ENCODE measurements around the gene CASTOR2.
"Not testable (repeated sequence)": the region's sequence is repeated elsewhere in the genome, so short reads cannot be mapped to it uniquely, and the experiment has no call there.

The CASTOR2 gene

DNA sequence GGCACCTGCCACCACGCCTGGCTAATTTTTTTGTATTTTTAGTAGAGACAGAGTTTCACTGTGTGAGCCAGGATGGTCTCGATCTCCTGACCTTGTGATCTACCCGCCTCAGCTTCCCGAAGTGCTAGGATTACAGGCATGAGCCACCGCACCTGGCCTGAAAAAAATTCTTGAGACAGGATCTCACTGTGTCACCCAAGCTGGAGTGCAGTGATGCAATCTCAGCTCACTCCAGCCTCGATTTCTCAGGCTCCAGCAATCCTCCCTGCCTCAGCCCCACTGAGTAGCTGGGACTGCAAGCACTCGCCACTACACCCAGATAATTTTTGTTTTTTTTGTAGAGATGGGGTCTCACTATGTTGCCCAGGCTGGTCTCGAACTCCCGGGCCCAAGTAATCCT is 13.0 kb downstream of the CASTOR2 start:
- in situ Hi-C loops (cut with MboI; ENCODE audit: low pct_unique_long_range_greater_than_20kb, low sequenced_read_pairs, unreplicated experiment); DNase-seq (ENCODE audit: low spot score): not testable (repeated sequence)

- DNase-seq (ENCODE audit: low spot score); in situ Hi-C loops (cut with MboI; ENCODE audit: low pct_unique_long_range_greater_than_20kb, low sequenced_read_pairs, unreplicated experiment): not testable (repeated sequence)
Observed at GRCh38 chr7:74988436-74988835, 23.9 kb downstream of the CASTOR2 start.

- in situ Hi-C loops (cut with MboI; ENCODE audit: low pct_unique_long_range_greater_than_20kb, low sequenced_read_pairs, unreplicated experiment): no loop called here
- TF ChIP-seq CTCF (IDR thresholded peaks at IDR 0.05; ENCODE audit: extremely low read depth, insufficient read depth, missing control alignments): no peak
- DNase-seq (ENCODE audit: low spot score): no peak
Observed at GRCh38 chr7:74993121-74993520, 28.6 kb downstream of the CASTOR2 start.

- DNase-seq (ENCODE audit: low spot score); in situ Hi-C loops (cut with MboI; ENCODE audit: low pct_unique_long_range_greater_than_20kb, low sequenced_read_pairs, unreplicated experiment): not testable (repeated sequence)
Observed at GRCh38 chr7:74994869-74995543, 30.5 kb downstream of the CASTOR2 start.

DNA sequence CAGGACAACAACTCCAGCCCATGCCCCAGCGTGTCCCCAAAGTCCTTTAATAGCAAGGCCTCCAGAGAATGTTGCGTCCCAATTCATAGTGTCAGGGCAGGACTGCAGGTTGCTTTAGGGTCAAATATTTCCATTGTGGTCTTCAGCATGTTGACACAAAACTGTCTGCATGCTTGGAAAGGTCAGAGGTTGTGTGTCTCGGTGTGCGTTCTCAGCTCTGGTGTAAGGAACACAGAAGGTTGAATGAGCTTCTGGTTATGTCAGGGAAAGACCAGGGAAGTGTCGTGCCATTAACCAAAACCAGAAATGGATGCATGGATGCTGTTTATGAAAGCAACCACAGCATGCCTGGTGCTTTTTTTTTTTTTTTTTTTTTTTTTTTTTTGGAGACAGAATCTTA is 31.9 kb downstream of the CASTOR2 start:
- in situ Hi-C loops (cut with MboI; ENCODE audit: low pct_unique_long_range_greater_than_20kb, low sequenced_read_pairs, unreplicated experiment): not testable (repeated sequence)

GRCh38 chr7:74997811-74998210 is 33.3 kb downstream of the CASTOR2 start:
- in situ Hi-C loops (cut with MboI; ENCODE audit: low pct_unique_long_range_greater_than_20kb, low sequenced_read_pairs, unreplicated experiment); DNase-seq (ENCODE audit: low spot score): not testable (repeated sequence)

More for the DNA sequence above, 31.9 kb downstream of the CASTOR2 start:
- not testable (repeated sequence) for DNase-seq (ENCODE audit: low spot score)

DNA sequence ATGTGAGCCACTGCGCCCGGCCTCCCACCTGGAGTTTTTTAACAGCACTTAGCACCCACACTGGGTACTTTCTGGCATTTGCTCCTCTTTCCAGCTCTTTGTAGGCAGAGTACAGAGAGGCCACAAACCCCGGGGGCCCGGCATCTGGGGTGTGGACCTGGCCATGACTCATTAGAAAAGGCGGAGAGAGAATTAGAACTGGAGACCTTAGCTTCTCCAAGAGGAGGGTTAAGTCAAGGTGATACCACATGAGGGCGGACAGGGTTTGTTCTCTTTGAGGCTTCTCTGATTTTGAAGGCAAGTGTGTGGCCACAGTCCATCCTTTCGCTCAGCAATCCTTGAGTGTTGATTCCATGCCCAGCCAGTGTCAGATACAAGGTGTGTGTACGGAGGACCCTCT is 36.9 kb downstream of the CASTOR2 start:
- DNase-seq (ENCODE audit: low spot score); in situ Hi-C loops (cut with MboI; ENCODE audit: low pct_unique_long_range_greater_than_20kb, low sequenced_read_pairs, unreplicated experiment): not testable (repeated sequence)

- in situ Hi-C loops (cut with MboI; ENCODE audit: low pct_unique_long_range_greater_than_20kb, low sequenced_read_pairs, unreplicated experiment): no loop called here
- no peak for DNase-seq (ENCODE audit: low spot score)
Observed at GRCh38 chr7:75010036-75010435, 45.5 kb downstream of the CASTOR2 start.

GRCh38 chr7:75017832-75018231 is 53.3 kb downstream of the CASTOR2 start:
- in situ Hi-C loops (cut with MboI; ENCODE audit: low pct_unique_long_range_greater_than_20kb, low sequenced_read_pairs, unreplicated experiment): no loop called here
- DNase-seq (ENCODE audit: low spot score): no peak
- no peak for TF ChIP-seq CTCF (IDR thresholded peaks at IDR 0.05; ENCODE audit: extremely low read depth, insufficient read depth, missing control alignments)

More at GRCh38 chr7:75010036-75010435, 45.5 kb downstream of the CASTOR2 start:
- TF ChIP-seq CTCF (IDR thresholded peaks at IDR 0.05; ENCODE audit: extremely low read depth, insufficient read depth, missing control alignments): no peak

GRCh38 chr7:75018570-75019364 is 54.3 kb downstream of the CASTOR2 start:
- in situ Hi-C loops (cut with MboI; ENCODE audit: low pct_unique_long_range_greater_than_20kb, low sequenced_read_pairs, unreplicated experiment): no loop called here
- DNase-seq (ENCODE audit: low spot score): no peak
- TF ChIP-seq CTCF (IDR thresholded peaks at IDR 0.05; ENCODE audit: extremely low read depth, insufficient read depth, missing control alignments): no peak

Data from GM13977 (cell line).